GM12878 (cell line): ENCODE results near the gene FRMD8. TPM values are rescaled to one million over a fixed set of nuclear protein-coding genes. Genes with fewer than 3 reads are reported as not detected.

Source experiments
- CUX1 ChIP-seq: IDR thresholded peaks from 2 replicates; pipeline ENCODE4 v1.6.1; 2012; ENCODE audit warnings: improper control_type of control experiment, low read depth, low read length; ENCODE audit not compliant: insufficient replicate concordance
- MXI1 ChIP-seq: fragments of 150-350 bp; IDR thresholded peaks from 2 replicates; pipeline ENCODE4 v1.6.1; 2011; ENCODE audit warnings: low read depth, mild to moderate bottlenecking, inconsistent platforms, low read length, improper control_type of control experiment
- POLR2AphosphoS2 ChIP-seq: IDR thresholded peaks from 2 replicates; pipeline ENCODE4 v1.6.1; 2011; ENCODE audit warnings: low read depth, mild to moderate bottlenecking, low read length, improper control_type of control experiment, moderate library complexity
- TAF1 ChIP-seq: IDR thresholded peaks from 2 replicates; pipeline ENCODE4 v1.6.1; 2011; ENCODE audit warnings: mild to moderate bottlenecking, low read depth, low read length, borderline replicate concordance
- polyA plus RNA-seq, 11 experiments: library from polyadenylated mRNA; depleted of rRNA in 4 of 11; unstranded in 6 of 11; stranded (reverse) in 5 of 11; fragments of >200 nt; fragmentation: Nextera tagmentation in 4 of 11; fragmentation: Illumina TruSeq in 1 of 11; extraction: Ambion mirVana in 4 of 11; extraction: Trizol in 1 of 11; gene quantifications; 1 replicate in 1 of 11; 2 replicates in 10 of 11; pipeline versions ENCODE4 v1.2.1 to v1.2.3, GENCODE V29; 2011 to 2016; ENCODE audit warnings: inconsistent platforms in 2 of 11, missing spikeins in 2 of 11, low read depth in 1 of 11
- total RNA-seq, 4 experiments: library from RNA; depleted of rRNA in 3 of 4; stranded (reverse); fragments of >200 nt in 3 of 4; fragmentation: Illumina TruSeq in 1 of 4; extraction: Trizol in 1 of 4; gene quantifications; 2 replicates each; pipeline versions ENCODE4 v1.2.1 to v1.2.3, GENCODE V29; 2013 to 2021

The FRMD8 gene
- total and polyA plus RNA-seq, 10 of the 15 experiments (the other 5 are each of a cell fraction or from before 2014, with no cell fraction given) = 8.3 to 69.4 (median 28.0) TPM

DNA sequence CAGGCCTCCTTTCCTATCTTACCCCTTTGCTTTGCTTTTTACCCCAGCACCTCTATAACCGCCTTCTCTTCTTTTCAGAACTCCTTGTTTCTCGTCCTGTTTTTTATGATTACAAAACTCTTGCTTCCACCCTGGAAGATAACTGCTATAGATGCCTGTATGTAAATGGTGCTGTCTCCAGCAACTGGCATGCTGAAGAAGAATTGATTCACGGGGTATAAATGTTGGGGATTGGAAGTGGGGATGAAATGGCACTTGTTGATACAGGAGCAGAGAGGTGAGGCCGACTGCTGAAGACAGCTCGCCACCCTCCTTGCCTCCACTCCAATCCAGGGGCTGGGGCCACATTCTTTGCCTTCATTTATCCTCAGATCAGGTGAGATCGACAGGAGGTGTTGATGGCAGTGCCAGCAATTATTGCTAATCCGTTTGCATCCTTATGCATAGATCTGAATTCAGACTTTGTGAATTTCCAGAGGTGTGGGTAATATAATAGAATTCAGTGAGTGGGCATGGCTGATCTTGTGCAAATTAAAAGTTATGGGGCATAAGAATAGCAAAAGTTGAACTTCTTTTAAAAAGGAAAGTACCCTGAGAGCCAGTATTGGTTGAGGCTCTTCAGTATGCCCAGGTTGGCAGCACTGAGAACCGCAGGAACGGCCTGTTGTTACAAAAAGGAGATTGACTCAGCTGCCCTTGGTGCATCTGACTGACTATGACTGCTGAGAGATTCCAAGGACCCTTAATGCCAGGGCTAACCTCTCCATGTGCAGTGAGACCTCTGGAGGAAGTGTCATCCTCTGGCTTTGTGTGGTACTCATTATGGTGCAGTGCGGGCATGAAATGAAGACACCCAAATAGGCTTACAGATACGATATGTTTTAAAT, 41.5 kb downstream of the FRMD8 start (continued):
- TF ChIP-seq CUX1 (peak; percentile 37), TAF1 (peak; percentile 32; the same call in 1 of the 2 replicates), POLR2AphosphoS2 (peak; percentile 92; the same call in 1 of the 2 replicates), MXI1 (peak; percentile 2; the same call in 1 of the 2 replicates)
